OCI-LY7 (cell line): ENCODE measurements around the gene MYOC. TPM values are rescaled to one million over a fixed set of nuclear protein-coding genes. Genes with fewer than 3 reads are reported as not detected.

Source experiments
- BruUV-seq: library from RNA; stranded (reverse); fragments of 400-500 nt; replicated peaks from 2 replicates; lab custom pipeline; 2021; lab: Mats Ljungman, UMichigan
- CTCF ChIA-PET: fragments of 300-600 bp; sonication (Branson Sonifier 250); formaldehyde crosslinking; loops from one replicate; lab custom pipeline; 2022; ENCODE audit warnings: antibody characterized with exemption; ENCODE audit not compliant: unreplicated experiment; lab: Charles Lee
- POLR2A ChIA-PET: fragments of 300-600 bp; sonication (Branson Sonifier 250); formaldehyde crosslinking; loops from one replicate; lab custom pipeline; 2022; ENCODE audit warnings: antibody characterized with exemption; lab: Charles Lee
- DNase-seq: peaks from one replicate; pipeline ENCODE4 v3.0.0-alpha.2; 2015; ENCODE audit warnings: low spot score
- H2AFZ ChIP-seq: fragments of 200-600 bp; sonication (generic), shearing (Covaris generic); 2 replicates; pipeline ENCODE4 v1.6.1; 2014; ENCODE audit warnings: mild to moderate bottlenecking, antibody characterized with exemption, low read length, moderate library complexity
- H3K27ac ChIP-seq: fragments of 200-600 bp; sonication (generic); 2 replicates; pipeline ENCODE4 v1.5.1; 2014; ENCODE audit warnings: mixed run types, low read depth, mild to moderate bottlenecking, moderate library complexity, low read length, inconsistent platforms; ENCODE audit not compliant: poor library complexity, severe bottlenecking
- H3K36me3 ChIP-seq: fragments of 200-600 bp; sonication (generic); 2 replicates; pipeline ENCODE4 v1.6.1; 2014; ENCODE audit warnings: mild to moderate bottlenecking, antibody characterized with exemption, low read length, moderate library complexity, mixed read lengths; ENCODE audit not compliant: insufficient read depth
- H3K4me1 ChIP-seq: fragments of 200-600 bp; sonication (generic); 2 replicates; pipeline ENCODE4 v1.5.1; 2014; ENCODE audit warnings: mild to moderate bottlenecking, low read length; ENCODE audit not compliant: insufficient read depth, poor library complexity, severe bottlenecking
- H3K4me2 ChIP-seq: fragments of 200-600 bp; sonication (generic); 2 replicates; pipeline ENCODE4 v1.6.1; 2014; ENCODE audit warnings: mild to moderate bottlenecking, low read length
- H3K4me3 ChIP-seq: fragments of 200-600 bp; sonication (generic); 2 replicates; pipeline ENCODE4 v1.5.1; 2014; ENCODE audit warnings: mild to moderate bottlenecking, low read depth, low read length; ENCODE audit not compliant: poor library complexity, severe bottlenecking
- H3K79me2 ChIP-seq: fragments of 200-600 bp; sonication (generic); 2 replicates; pipeline ENCODE4 v1.6.1; 2016; ENCODE audit warnings: low read depth, mild to moderate bottlenecking, low read length, moderate library complexity, mixed read lengths; ENCODE audit not compliant: insufficient read depth
- H3K9me2 ChIP-seq: fragments of 200-600 bp; sonication (generic); 2 replicates; pipeline ENCODE4 v1.6.1; 2016; ENCODE audit warnings: mild to moderate bottlenecking, low read length, mixed read lengths; ENCODE audit not compliant: insufficient read depth
- H3K9me3 ChIP-seq: fragments of 200-600 bp; sonication (generic); 2 replicates; pipeline ENCODE4 v1.6.1; 2014; ENCODE audit warnings: mild to moderate bottlenecking, mixed run types, low read length, mixed read lengths
- H4K20me1 ChIP-seq: fragments of 200-600 bp; sonication (generic); 2 replicates; pipeline ENCODE4 v1.6.1; 2014; ENCODE audit warnings: mild to moderate bottlenecking, antibody characterized with exemption, low read length, moderate library complexity, mixed read lengths; ENCODE audit not compliant: insufficient read depth
- CTCF ChIP-seq: fragments of 200-600 bp; sonication (generic); conservative IDR thresholded peaks from 2 replicates; pipeline ENCODE4 v1.5.1; 2014; ENCODE audit warnings: mild to moderate bottlenecking, antibody characterized with exemption, low read length, moderate library complexity, mixed read lengths
- EZH2phosphoT487 ChIP-seq: fragments of 200-600 bp; sonication (generic); IDR thresholded peaks from 2 replicates; pipeline ENCODE4 v1.6.1; 2018; ENCODE audit warnings: low read depth, borderline replicate concordance, mild to moderate bottlenecking, mixed run types, antibody characterized with exemption, low read length, moderate library complexity, mixed read lengths
- intact Hi-C: fragments of 100-400 bp; cut with micrococcal nuclease; formaldehyde crosslinking; loops from one replicate; pipeline ENCODE4 v1.10.0; 2022; ENCODE audit not compliant: unreplicated experiment
- total RNA-seq, 2 experiments: library from RNA; depleted of rRNA in 1 of 2; stranded (reverse); fragments of >200 nt in 1 of 2; shearing (Covaris generic) in 1 of 2; gene quantifications; 2 replicates each; pipeline ENCODE4 v1.2.3, GENCODE V29; 2014 to 2022

MYOC gene
- total RNA-seq, 2 experiments from 2014 or later, result not detected

- Histone ChIP-seq H3K4me2 (peak overlapping the region; percentile 17; the same call in 1 of the 2 replicates), H4K20me1 (no peaks in the 10 kb centered on the region), H3K79me2 (no peaks in the 10 kb centered on the region), H3K9me2 (no peaks in the 10 kb centered on the region), H3K36me3 (no peaks in the 10 kb centered on the region), H3K4me3 (no peak overlapping the region), H2AFZ (no peak overlapping the region; the same call in 1 of the 2 replicates), H3K4me1 (no peaks in the 10 kb centered on the region), H3K9me3 (no peaks in the 10 kb centered on the region), H3K27ac (no peak overlapping the region)
- TF ChIP-seq EZH2phosphoT487 (no peak), CTCF (peak; percentile 86)
- DNase-seq, result peak; percentile 48
- POLR2A ChIA-PET, result interaction anchor here (0.8 kb wide), 1 partner anchor 62 kb away, joined by 3 read pairs; no protein-coding TSS in a partner anchor
- intact Hi-C loops, result loop anchor here (10.0 kb wide), 1 partner anchor 60 kb away; no protein-coding TSS in a partner anchor
- no TSS peak for BruUV-seq
- CTCF ChIA-PET, result interaction anchor here (0.6 to 1.3 kb wide), 2 partner anchors 11 to 148 kb away, joined by 4 to 8 read pairs; no protein-coding TSS in a partner anchor
Measured at GRCh38 chr1:171654942-171655745, 2.7 kb upstream of the MYOC start.

GRCh38 chr1:171654201-171654941 is 1.9 kb upstream of the MYOC start:
- no peak for DNase-seq
- Histone ChIP-seq H3K27ac (no peak overlapping the region), H3K9me3 (no peaks in the 10 kb centered on the region), H3K4me3 (no peak overlapping the region), H3K9me2 (no peaks in the 10 kb centered on the region), H4K20me1 (no peaks in the 10 kb centered on the region), H3K4me1 (no peaks in the 10 kb centered on the region), H2AFZ (no peak overlapping the region), H3K79me2 (no peaks in the 10 kb centered on the region), H3K4me2 (no peak overlapping the region), H3K36me3 (no peaks in the 10 kb centered on the region)
- ChIA-PET POLR2A (interaction anchor here (0.8 kb wide), 1 partner anchor 63 kb away, joined by 3 read pairs; no protein-coding TSS in a partner anchor), CTCF (interaction anchor here (0.6 to 1.3 kb wide), 2 partner anchors 10 to 149 kb away, joined by 4 to 8 read pairs; no protein-coding TSS in a partner anchor)
- no TSS peak for BruUV-seq
- intact Hi-C loops, result loop anchor here (10.0 kb wide), 1 partner anchor 60 kb away; no protein-coding TSS in a partner anchor
- TF ChIP-seq EZH2phosphoT487 (no peak), CTCF (no peak)
